ENCODE measurements around the gene MSMO1. TPM values are rescaled to one million over a fixed set of nuclear protein-coding genes. Genes with fewer than 3 reads are reported as not detected.
A peak's percentile ranks its signal among the peaks of the same experiment; 100 is the strongest.

The MSMO1 gene
- total RNA-seq, 1 experiment from 2014 or later: 72.9 TPM

- TF ChIP-seq MAX (CRISPR knock-in tag; IDR thresholded peaks at IDR 0.05): peak; percentile 66
- 0 out of 2 replicates have a peak, but pooled peaks have one; percentile 23 for TF ChIP-seq AFF4 (CRISPR knock-in tag; IDR thresholded peaks at IDR 0.05; ENCODE audit: borderline replicate concordance)
- no peak for TF ChIP-seq E2F5 (CRISPR knock-in tag; IDR thresholded peaks at IDR 0.05)
- peak; percentile 60; the same call in 1 of the 2 replicates for TF ChIP-seq MLX (CRISPR knock-in tag; IDR thresholded peaks at IDR 0.05)
- no peak for TF ChIP-seq PRRX2 (CRISPR knock-in tag; IDR thresholded peaks at IDR 0.05)
- TF ChIP-seq ATF2 (CRISPR knock-in tag; IDR thresholded peaks at IDR 0.05; ENCODE audit: borderline replicate concordance, low read depth): no peak
- no peak for TF ChIP-seq NFYB (CRISPR knock-in tag; conservative IDR thresholded peaks at IDR 0.05; ENCODE audit: low read depth)
- no peak for TF ChIP-seq JAZF1 (CRISPR knock-in tag; IDR thresholded peaks at IDR 0.05)
- TF ChIP-seq ESRRA (CRISPR knock-in tag; IDR thresholded peaks at IDR 0.05; ENCODE audit: borderline replicate concordance): 0 out of 2 replicates have a peak, but pooled peaks have one; percentile 14
- TF ChIP-seq ERG (CRISPR knock-in tag; IDR thresholded peaks at IDR 0.05): no peak
- no peak for TF ChIP-seq NR2C2 (CRISPR knock-in tag; IDR thresholded peaks at IDR 0.05)
- TF ChIP-seq ZNF416 (CRISPR knock-in tag; IDR thresholded peaks at IDR 0.05): no peak
- TF ChIP-seq USF2 (CRISPR knock-in tag; IDR thresholded peaks at IDR 0.05): no peak
- TF ChIP-seq ATF1 (CRISPR knock-in tag; IDR thresholded peaks at IDR 0.05): peak; percentile 53; the same call in 1 of the 2 replicates
- TF ChIP-seq USF1 (CRISPR knock-in tag; IDR thresholded peaks at IDR 0.05): no peak
- TF ChIP-seq CDX4 (CRISPR knock-in tag; IDR thresholded peaks at IDR 0.05; ENCODE audit: borderline replicate concordance): no peak
- TF ChIP-seq ZNF396 (CRISPR knock-in tag; IDR thresholded peaks at IDR 0.05; ENCODE audit: borderline replicate concordance): no peak
- no peak for TF ChIP-seq ZNF121 (CRISPR knock-in tag; IDR thresholded peaks at IDR 0.05)
- TF ChIP-seq TEAD4 (CRISPR knock-in tag; IDR thresholded peaks at IDR 0.05): no peak
- no peak for TF ChIP-seq TP53 (CRISPR knock-in tag; IDR thresholded peaks at IDR 0.05)
- TF ChIP-seq FOXP1 (CRISPR knock-in tag; IDR thresholded peaks at IDR 0.05; ENCODE audit: borderline replicate concordance): peak; percentile 58; the same call in 1 of the 2 replicates
- TF ChIP-seq AR (CRISPR knock-in tag; IDR thresholded peaks at IDR 0.05): no peak
Measured at GRCh38 chr4:165378745-165379677, 51.5 kb downstream of the MSMO1 start, which contains the start of gene CPE (continued).

Measured in WTC11 (cell line).